ENCODE data around the gene EFCAB6.

EFCAB6 gene

GRCh38 chr22:43845981-43846380 lies 33.9 kb upstream of the EFCAB6 start:
- no peak for DNase-seq

GRCh38 chr22:43844560-43845545 lies 32.7 kb upstream of the EFCAB6 start:
- no peak for DNase-seq

- DNase-seq, result no peak
These were observed 31.9 kb upstream of the EFCAB6 start for GRCh38 chr22:43843783-43844530.

- no peak for DNase-seq
These were observed 29.6 kb upstream of the EFCAB6 start for GRCh38 chr22:43841742-43842141.

GRCh38 chr22:43840851-43841250 lies 28.7 kb upstream of the EFCAB6 start:
- no peak for DNase-seq

- DNase-seq, result no peak
These were observed 28.3 kb upstream of the EFCAB6 start for GRCh38 chr22:43840431-43840830.

GRCh38 chr22:43839781-43840180 lies 27.7 kb upstream of the EFCAB6 start:
- DNase-seq, result no peak

GRCh38 chr22:43838571-43839307 lies 26.6 kb upstream of the EFCAB6 start:
- no peak for DNase-seq

- DNase-seq, result no peak
These were observed 26.1 kb upstream of the EFCAB6 start for GRCh38 chr22:43838161-43838560.

- DNase-seq, result no peak
These were observed 25.6 kb upstream of the EFCAB6 start for GRCh38 chr22:43837666-43838065.

GRCh38 chr22:43835736-43836135 lies 23.6 kb upstream of the EFCAB6 start:
- DNase-seq, result no peak

GRCh38 chr22:43835166-43835565 lies 23.1 kb upstream of the EFCAB6 start:
- no peak for DNase-seq

GRCh38 chr22:43833286-43834240 lies 21.5 kb upstream of the EFCAB6 start:
- DNase-seq, result no peak

- DNase-seq, result no peak
These were observed 20.5 kb upstream of the EFCAB6 start for GRCh38 chr22:43832393-43833265.

- no peak for DNase-seq
These were observed 19.7 kb upstream of the EFCAB6 start for GRCh38 chr22:43831561-43832392.

- no peak for DNase-seq
These were observed 18.9 kb upstream of the EFCAB6 start for GRCh38 chr22:43830931-43831560.

GRCh38 chr22:43829904-43830851 lies 18.1 kb upstream of the EFCAB6 start:
- no peak for DNase-seq

Data from Kasumi-1 (cell line).